Dedifferentiated amniotic fluid mesenchymal stem cell (primary cell): Measurements from ENCODE around the gene ATF6.
"Not testable (repeated sequence)": the region's sequence is repeated elsewhere in the genome, so short reads cannot be mapped to it uniquely, and the experiment has no call there.

ENCODE experiments used
- DNase-seq: peaks from one replicate; pipeline ENCODE4 v3.0.0-alpha.2; 2016; ENCODE audit errors: extremely low spot score

ATF6 gene

GRCh38 chr1:161779393-161779792 is 13.3 kb downstream of the ATF6 start:
- DNase-seq = no peak

GRCh38 chr1:161781995-161782394 is 15.9 kb downstream of the ATF6 start:
- peak; percentile 36 for DNase-seq

GRCh38 chr1:161782886-161783285 is 16.8 kb downstream of the ATF6 start:
- no peak for DNase-seq

- DNase-seq = no peak
Observed at GRCh38 chr1:161784968-161785367, 18.8 kb downstream of the ATF6 start.

GRCh38 chr1:161787355-161787754 is 21.2 kb downstream of the ATF6 start:
- DNase-seq = no peak

- no peak for DNase-seq
Observed at GRCh38 chr1:161790587-161791317, 24.6 kb downstream of the ATF6 start.

GRCh38 chr1:161791904-161792655 is 26.0 kb downstream of the ATF6 start:
- DNase-seq = no peak

GRCh38 chr1:161792740-161793139 is 26.6 kb downstream of the ATF6 start:
- peak; percentile 90 for DNase-seq

GRCh38 chr1:161799792-161800191 is 33.7 kb downstream of the ATF6 start:
- no peak for DNase-seq

- DNase-seq = no peak
Observed at GRCh38 chr1:161801955-161802354, 35.8 kb downstream of the ATF6 start.

GRCh38 chr1:161803181-161803580 is 37.1 kb downstream of the ATF6 start:
- no peak for DNase-seq

- DNase-seq = peak; percentile 44
Observed at GRCh38 chr1:161805399-161806197, 39.5 kb downstream of the ATF6 start.

- not testable (repeated sequence) for DNase-seq
Observed at GRCh38 chr1:161809202-161809601, 43.1 kb downstream of the ATF6 start.

- DNase-seq = not testable (repeated sequence)
Observed at GRCh38 chr1:161809656-161810055, 43.5 kb downstream of the ATF6 start.

GRCh38 chr1:161810780-161811179 is 44.7 kb downstream of the ATF6 start:
- DNase-seq = no peak

- DNase-seq = no peak
Observed at GRCh38 chr1:161816201-161816600, 50.1 kb downstream of the ATF6 start.

- no peak for DNase-seq
Observed at GRCh38 chr1:161817176-161817730, 51.1 kb downstream of the ATF6 start.

GRCh38 chr1:161820914-161821313 is 54.8 kb downstream of the ATF6 start:
- DNase-seq = no peak

GRCh38 chr1:161824618-161825017 is 58.5 kb downstream of the ATF6 start:
- no peak for DNase-seq

GRCh38 chr1:161825831-161826230 is 59.7 kb downstream of the ATF6 start:
- DNase-seq = no peak

GRCh38 chr1:161826478-161826877 is 60.4 kb downstream of the ATF6 start:
- no peak for DNase-seq

- DNase-seq = no peak
Observed at GRCh38 chr1:161827786-161828185, 61.7 kb downstream of the ATF6 start.
